ENCODE measurements around the gene TCHHL1. TPM values are rescaled to one million over a fixed set of nuclear protein-coding genes. Genes with fewer than 3 reads are reported as not detected.

TCHHL1 gene
- total and polyA plus RNA-seq, 2 of the 13 experiments (the other 11 are each of a cell fraction or from before 2014, with no cell fraction given): not detected

DNA sequence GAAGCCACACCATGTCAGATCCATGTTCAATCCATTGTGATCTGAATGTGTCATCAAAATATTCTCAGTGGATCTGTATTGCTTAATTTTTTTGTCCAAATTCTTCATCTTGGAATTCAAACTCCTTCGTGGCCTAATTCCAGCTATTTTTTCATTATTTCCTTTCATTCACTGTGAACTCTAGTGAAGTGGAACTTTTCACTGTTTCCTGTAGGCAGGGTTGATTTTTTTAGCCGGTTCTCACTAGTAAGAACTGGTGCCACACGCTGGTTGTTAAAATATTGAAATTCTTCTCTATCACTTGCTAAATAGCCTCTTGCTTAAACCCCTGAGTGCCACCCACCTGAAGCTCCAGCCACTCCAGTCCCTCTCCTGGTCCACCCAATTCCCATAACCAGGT, 44.5 kb downstream of the TCHHL1 start:
- H2AFZ ChIP-seq (ENCODE audit: low read length): no peak overlapping the region
- DNase-seq (ENCODE audit: low spot score) (no peak), FAIRE-seq (no peak), ATAC-seq (no peak)
- H4K20me1 ChIP-seq (ENCODE audit: insufficient read depth, low read length): no peaks in the 10 kb centered on the region
- H3K4me2 ChIP-seq (ENCODE audit: low read depth, low read length): no peak overlapping the region
- in situ Hi-C loops (cut with HindIII; ENCODE audit: extremely low pct_ligation_motif_present, low pct_unique_long_range_greater_than_20kb): no loop called here
- WGBS (ENCODE audit: low lambda C conversion rate): 13% methylated on average over 3 of the region's 3 CpGs
- no peak overlapping the region for H3K27ac ChIP-seq (ENCODE audit: extremely low read length, insufficient read depth, low read length)
- intact Hi-C loops (cut with micrococcal nuclease; ENCODE audit: unreplicated experiment): no loop called here
- peaks cover 0 to 25% of the 10 kb centered on the region in 2 experiments; a peak in 1 of 5 replicates for H3K27me3 ChIP-seq (ENCODE audit: control insufficient read depth in 1 of 2, insufficient read depth in 2 of 2, low read length in 2 of 2)
- H3K4me1 ChIP-seq (ENCODE audit: insufficient read depth, low read length): peaks cover 17% of the 10 kb centered on the region
- H3K36me3 ChIP-seq (replicated peaks in 1 of 2; ENCODE audit: control insufficient read depth in 1 of 2, insufficient read depth in 2 of 2, low read length in 2 of 2): no peaks in the 10 kb centered on the region
- no peaks in the 10 kb centered on the region for H3K9me3 ChIP-seq (ENCODE audit: low read length)
- no peak overlapping the region for H3K9ac ChIP-seq (ENCODE audit: insufficient read depth, low read depth, low read length)
- no peaks in the 10 kb centered on the region for H3K79me2 ChIP-seq (ENCODE audit: insufficient read depth, low read length)
- ChIA-PET CTCF (ENCODE audit: low intra/inter-chr PET ratio, low total read pairs) (no interaction called here), POLR2A (no interaction called here)
- BruUV-seq (replicated peaks): no TSS peak
- H3K4me3 ChIP-seq (replicated peaks in 1 of 3; ENCODE audit: insufficient read depth in 1 of 3, low read depth in 2 of 3, low read length in 3 of 3): no peak overlapping the region
- TF ChIP-seq, protein P1, sequence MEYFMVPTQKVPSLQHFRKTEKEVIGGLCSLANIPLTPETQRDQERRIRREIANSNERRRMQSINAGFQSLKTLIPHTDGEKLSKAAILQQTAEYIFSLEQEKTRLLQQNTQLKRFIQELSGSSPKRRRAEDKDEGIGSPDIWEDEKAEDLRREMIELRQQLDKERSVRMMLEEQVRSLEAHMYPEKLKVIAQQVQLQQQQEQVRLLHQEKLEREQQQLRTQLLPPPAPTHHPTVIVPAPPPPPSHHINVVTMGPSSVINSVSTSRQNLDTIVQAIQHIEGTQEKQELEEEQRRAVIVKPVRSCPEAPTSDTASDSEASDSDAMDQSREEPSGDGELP (IDR thresholded peaks at IDR 0.05; ENCODE audit: borderline replicate concordance, low read depth): no peak
- TF ChIP-seq KLF16 (CRISPR knock-in tag; IDR thresholded peaks at IDR 0.05) (no peak), PITX1 (CRISPR knock-in tag; IDR thresholded peaks at IDR 0.05) (no peak), HES4 (CRISPR knock-in tag; IDR thresholded peaks at IDR 0.05; ENCODE audit: borderline replicate concordance) (no peak), NFYB (CRISPR knock-in tag; IDR thresholded peaks at IDR 0.05) (no peak), ZSCAN30 (CRISPR knock-in tag; IDR thresholded peaks at IDR 0.05) (no peak), BCL6 (CRISPR knock-in tag; IDR thresholded peaks at IDR 0.05) (no peak), ZNF44 (CRISPR knock-in tag; IDR thresholded peaks at IDR 0.05) (no peak), BRD4 (CRISPR knock-in tag; IDR thresholded peaks at IDR 0.05) (no peak), ZNF724P (CRISPR knock-in tag; IDR thresholded peaks at IDR 0.05; ENCODE audit: borderline replicate concordance) (no peak), NR2F1 (CRISPR knock-in tag; IDR thresholded peaks at IDR 0.05) (no peak), ZNF20 (CRISPR knock-in tag; IDR thresholded peaks at IDR 0.05) (no peak)
- TF ChIP-seq, protein P2, sequence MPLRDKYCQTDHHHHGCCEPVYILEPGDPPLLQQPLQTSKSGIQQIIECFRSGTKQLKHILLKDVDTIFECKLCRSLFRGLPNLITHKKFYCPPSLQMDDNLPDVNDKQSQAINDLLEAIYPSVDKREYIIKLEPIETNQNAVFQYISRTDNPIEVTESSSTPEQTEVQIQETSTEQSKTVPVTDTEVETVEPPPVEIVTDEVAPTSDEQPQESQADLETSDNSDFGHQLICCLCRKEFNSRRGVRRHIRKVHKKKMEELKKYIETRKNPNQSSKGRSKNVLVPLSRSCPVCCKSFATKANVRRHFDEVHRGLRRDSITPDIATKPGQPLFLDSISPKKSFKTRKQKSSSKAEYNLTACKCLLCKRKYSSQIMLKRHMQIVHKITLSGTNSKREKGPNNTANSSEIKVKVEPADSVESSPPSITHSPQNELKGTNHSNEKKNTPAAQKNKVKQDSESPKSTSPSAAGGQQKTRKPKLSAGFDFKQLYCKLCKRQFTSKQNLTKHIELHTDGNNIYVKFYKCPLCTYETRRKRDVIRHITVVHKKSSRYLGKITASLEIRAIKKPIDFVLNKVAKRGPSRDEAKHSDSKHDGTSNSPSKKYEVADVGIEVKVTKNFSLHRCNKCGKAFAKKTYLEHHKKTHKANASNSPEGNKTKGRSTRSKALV (CRISPR knock-in tag; IDR thresholded peaks at IDR 0.05): no peak
- TF ChIP-seq, protein P3, sequence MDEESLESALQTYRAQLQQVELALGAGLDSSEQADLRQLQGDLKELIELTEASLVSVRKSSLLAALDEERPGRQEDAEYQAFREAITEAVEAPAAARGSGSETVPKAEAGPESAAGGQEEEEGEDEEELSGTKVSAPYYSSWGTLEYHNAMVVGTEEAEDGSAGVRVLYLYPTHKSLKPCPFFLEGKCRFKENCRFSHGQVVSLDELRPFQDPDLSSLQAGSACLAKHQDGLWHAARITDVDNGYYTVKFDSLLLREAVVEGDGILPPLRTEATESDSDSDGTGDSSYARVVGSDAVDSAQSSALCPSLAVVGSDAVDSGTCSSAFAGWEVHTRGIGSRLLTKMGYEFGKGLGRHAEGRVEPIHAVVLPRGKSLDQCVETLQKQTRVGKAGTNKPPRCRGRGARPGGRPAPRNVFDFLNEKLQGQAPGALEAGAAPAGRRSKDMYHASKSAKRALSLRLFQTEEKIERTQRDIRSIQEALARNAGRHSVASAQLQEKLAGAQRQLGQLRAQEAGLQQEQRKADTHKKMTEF (CRISPR knock-in tag; IDR thresholded peaks at IDR 0.05): no peak
- TF ChIP-seq, protein P4, sequence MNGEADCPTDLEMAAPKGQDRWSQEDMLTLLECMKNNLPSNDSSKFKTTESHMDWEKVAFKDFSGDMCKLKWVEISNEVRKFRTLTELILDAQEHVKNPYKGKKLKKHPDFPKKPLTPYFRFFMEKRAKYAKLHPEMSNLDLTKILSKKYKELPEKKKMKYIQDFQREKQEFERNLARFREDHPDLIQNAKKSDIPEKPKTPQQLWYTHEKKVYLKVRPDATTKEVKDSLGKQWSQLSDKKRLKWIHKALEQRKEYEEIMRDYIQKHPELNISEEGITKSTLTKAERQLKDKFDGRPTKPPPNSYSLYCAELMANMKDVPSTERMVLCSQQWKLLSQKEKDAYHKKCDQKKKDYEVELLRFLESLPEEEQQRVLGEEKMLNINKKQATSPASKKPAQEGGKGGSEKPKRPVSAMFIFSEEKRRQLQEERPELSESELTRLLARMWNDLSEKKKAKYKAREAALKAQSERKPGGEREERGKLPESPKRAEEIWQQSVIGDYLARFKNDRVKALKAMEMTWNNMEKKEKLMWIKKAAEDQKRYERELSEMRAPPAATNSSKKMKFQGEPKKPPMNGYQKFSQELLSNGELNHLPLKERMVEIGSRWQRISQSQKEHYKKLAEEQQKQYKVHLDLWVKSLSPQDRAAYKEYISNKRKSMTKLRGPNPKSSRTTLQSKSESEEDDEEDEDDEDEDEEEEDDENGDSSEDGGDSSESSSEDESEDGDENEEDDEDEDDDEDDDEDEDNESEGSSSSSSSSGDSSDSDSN (CRISPR knock-in tag; IDR thresholded peaks at IDR 0.05): no peak
- TF ChIP-seq, protein P5, sequence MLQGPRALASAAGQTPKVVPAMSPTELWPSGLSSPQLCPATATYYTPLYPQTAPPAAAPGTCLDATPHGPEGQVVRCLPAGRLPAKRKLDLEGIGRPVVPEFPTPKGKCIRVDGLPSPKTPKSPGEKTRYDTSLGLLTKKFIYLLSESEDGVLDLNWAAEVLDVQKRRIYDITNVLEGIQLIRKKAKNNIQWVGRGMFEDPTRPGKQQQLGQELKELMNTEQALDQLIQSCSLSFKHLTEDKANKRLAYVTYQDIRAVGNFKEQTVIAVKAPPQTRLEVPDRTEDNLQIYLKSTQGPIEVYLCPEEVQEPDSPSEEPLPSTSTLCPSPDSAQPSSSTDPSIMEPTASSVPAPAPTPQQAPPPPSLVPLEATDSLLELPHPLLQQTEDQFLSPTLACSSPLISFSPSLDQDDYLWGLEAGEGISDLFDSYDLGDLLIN (CRISPR knock-in tag; IDR thresholded peaks at IDR 0.05; ENCODE audit: borderline replicate concordance): no peak
- TF ChIP-seq, protein P6, sequence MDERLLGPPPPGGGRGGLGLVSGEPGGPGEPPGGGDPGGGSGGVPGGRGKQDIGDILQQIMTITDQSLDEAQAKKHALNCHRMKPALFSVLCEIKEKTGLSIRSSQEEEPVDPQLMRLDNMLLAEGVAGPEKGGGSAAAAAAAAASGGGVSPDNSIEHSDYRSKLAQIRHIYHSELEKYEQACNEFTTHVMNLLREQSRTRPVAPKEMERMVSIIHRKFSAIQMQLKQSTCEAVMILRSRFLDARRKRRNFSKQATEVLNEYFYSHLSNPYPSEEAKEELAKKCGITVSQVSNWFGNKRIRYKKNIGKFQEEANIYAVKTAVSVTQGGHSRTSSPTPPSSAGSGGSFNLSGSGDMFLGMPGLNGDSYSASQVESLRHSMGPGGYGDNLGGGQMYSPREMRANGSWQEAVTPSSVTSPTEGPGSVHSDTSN (CRISPR knock-in tag; IDR thresholded peaks at IDR 0.05): no peak

Data from HepG2 (cell line).